Small intestine (tissue), 16 donors: Measurements from ENCODE around the gene MMP14. TPM values are rescaled to one million over a fixed set of nuclear protein-coding genes. Genes with fewer than 3 reads are reported as not detected.
"Not testable (repeated sequence)": the region's sequence is repeated elsewhere in the genome, so short reads cannot be mapped to it uniquely, and the experiment has no call there.

Source experiments
- DNase-seq, 2 donors: peaks; one replicate each; pipeline versions ENCODE4 v3.0.0 to v3.0.0-alpha.2; 2013
- FAIRE-seq: peaks from 2 replicates; lab custom pipeline; 2012; peaks lifted over from hg19 to GRCh38; lab: Jason Lieb, UNC
- H3K27ac ChIP-seq, 3 donors: one replicate each; pipeline ENCODE4 v1.5.1; 2013; ENCODE audit warnings: low read length in 2 of 3, mild to moderate bottlenecking in 2 of 3, control low read depth in 1 of 3, inconsistent platforms in 1 of 3, low read depth in 1 of 3, moderate library complexity in 1 of 3
- H3K27me3 ChIP-seq, 3 donors: one replicate each; pipeline ENCODE4 v1.6.1; 2013; ENCODE audit warnings: low read length in 3 of 3, inconsistent platforms in 1 of 3; ENCODE audit not compliant: control insufficient read depth in 3 of 3, insufficient read depth in 3 of 3
- H3K36me3 ChIP-seq, 3 donors: one replicate each; pipeline ENCODE4 v1.6.1; 2013; ENCODE audit warnings: low read length in 3 of 3, inconsistent platforms in 1 of 3, low read depth in 1 of 3, mild to moderate bottlenecking in 1 of 3, moderate library complexity in 1 of 3; ENCODE audit not compliant: control insufficient read depth in 3 of 3, insufficient read depth in 2 of 3
- H3K4me1 ChIP-seq, 3 donors: one replicate each; pipeline ENCODE4 v1.6.1; 2013; ENCODE audit warnings: low read length in 2 of 3, inconsistent platforms in 1 of 3, low read depth in 1 of 3, mild to moderate bottlenecking in 1 of 3, moderate library complexity in 1 of 3; ENCODE audit not compliant: control insufficient read depth in 3 of 3, insufficient read depth in 2 of 3
- H3K4me3 ChIP-seq, 3 donors: one replicate each; pipeline ENCODE4 v1.5.1; 2013; ENCODE audit warnings: low read length in 3 of 3, control low read depth in 1 of 3, inconsistent platforms in 1 of 3, low read depth in 1 of 3, mild to moderate bottlenecking in 1 of 3, moderate library complexity in 1 of 3
- H3K9me3 ChIP-seq, 2 donors: one replicate each; pipeline ENCODE4 v1.6.1; 2013; ENCODE audit warnings: low read depth in 1 of 2, low read length in 1 of 2; ENCODE audit not compliant: control insufficient read depth in 2 of 2, insufficient read depth in 1 of 2
- WGBS, 3 donors: extraction: QIAGEN DNeasy Blood & Tissue Kit; methylation state at CpG; one replicate each; pipeline ENCODE4 v1.1.7; 2013; 5-methylcytosine and 5-hydroxymethylcytosine counted together
- long read RNA-seq, 10 donors: transcript quantifications; one replicate each; lab custom pipeline, GENCODE V29; 2026
- polyA plus RNA-seq, 4 donors: library from polyadenylated mRNA; stranded (reverse) in 3 of 4; unstranded in 1 of 4; fragments of 200-250 nt in 3 of 4; fragments of 120-200 nt in 1 of 4; gene quantifications; one replicate each; pipeline versions ENCODE4 v1.2.1 to v1.2.3, GENCODE V29; 2013
- donor health status: healthy with polysubstance abuse.
- donor health status: control.
- donor health status: control.
- donor health status: Bipolar disorder and iron deficiency.
- donor health status: healthy.

Gene MMP14
- 100 to 1,000 TPM in 1 of 4 donors, 10 to 100 TPM in 2, 1 to 10 TPM in 1; 6.9 to 105 (median 58.2) TPM for polyA plus RNA-seq
- long read RNA-seq, donor 1 = 0 reads
- long read RNA-seq, donor 2, partial matches to known transcripts = 5 of 6 reads
- long read RNA-seq, donor 2, other reads (novel, unspliced or antisense) = 0 of 6 reads
- long read RNA-seq, donor 3, transcript MMP14-202 (2 exons, 560 nt) = major isoform, 8 of 21 reads
- long read RNA-seq, donor 3, partial matches to known transcripts = 12 of 21 reads
- long read RNA-seq, donor 3, other reads (novel, unspliced or antisense) = 0 of 21 reads
- long read RNA-seq, donor 4, partial matches to known transcripts = 0 of 1 reads
- long read RNA-seq, donor 4, other reads (novel, unspliced or antisense) = 0 of 1 reads
- long read RNA-seq, donor 5, transcript MMP14-202 (2 exons, 560 nt) = major isoform, 5 of 7 reads
- long read RNA-seq, donor 5, partial matches to known transcripts = 0 of 7 reads
- long read RNA-seq, donor 5, other reads (novel, unspliced or antisense) = 0 of 7 reads
- long read RNA-seq, donor 6, partial matches to known transcripts = 0 of 5 reads
- long read RNA-seq, donor 6, other reads (novel, unspliced or antisense) = 0 of 5 reads
- long read RNA-seq, donor 7 = 0 reads
- long read RNA-seq, donor 8, partial matches to known transcripts = 0 of 4 reads
- long read RNA-seq, donor 8, other reads (novel, unspliced or antisense) = 0 of 4 reads
- long read RNA-seq, donor 9, partial matches to known transcripts = 0 of 4 reads
- long read RNA-seq, donor 9, other reads (novel, unspliced or antisense) = 0 of 4 reads
- long read RNA-seq, donor 10, transcript MMP14-202 (2 exons, 560 nt) = minor isoform, 9 of 35 reads
- long read RNA-seq, donor 10, transcript MMP14-201 (10 exons, 3,732 nt) = major isoform, 13 of 35 reads
- long read RNA-seq, donor 10, partial matches to known transcripts = 13 of 35 reads
- long read RNA-seq, donor 10, other reads (novel, unspliced or antisense) = 0 of 35 reads

DNA sequence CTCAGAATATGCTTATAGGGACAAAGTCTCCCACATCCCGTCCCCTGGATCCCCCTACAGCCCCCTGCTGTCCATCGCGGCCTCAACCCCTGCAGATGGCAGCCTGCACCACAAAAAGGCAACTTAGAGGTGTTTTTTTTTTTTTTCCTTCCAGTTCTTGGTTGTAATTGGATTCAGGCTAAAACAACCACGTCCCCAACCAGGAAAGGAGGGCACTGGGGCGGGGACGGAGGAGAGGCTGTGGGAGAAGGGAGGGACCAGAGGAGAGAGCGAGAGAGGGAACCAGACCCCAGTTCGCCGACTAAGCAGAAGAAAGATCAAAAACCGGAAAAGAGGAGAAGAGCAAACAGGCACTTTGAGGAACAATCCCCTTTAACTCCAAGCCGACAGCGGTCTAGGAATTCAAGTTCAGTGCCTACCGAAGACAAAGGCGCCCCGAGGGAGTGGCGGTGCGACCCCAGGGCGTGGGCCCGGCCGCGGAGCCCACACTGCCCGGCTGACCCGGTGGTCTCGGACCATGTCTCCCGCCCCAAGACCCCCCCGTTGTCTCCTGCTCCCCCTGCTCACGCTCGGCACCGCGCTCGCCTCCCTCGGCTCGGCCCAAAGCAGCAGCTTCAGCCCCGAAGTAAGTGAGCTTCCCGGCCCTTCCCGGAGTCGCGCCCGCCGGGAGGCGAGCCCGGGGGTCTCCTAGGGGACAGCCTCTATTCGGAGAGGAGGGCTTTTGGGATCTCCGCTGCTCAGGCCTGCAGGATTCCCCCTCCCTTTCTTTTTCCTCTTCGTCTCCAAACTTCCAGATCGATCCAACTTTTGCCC lies at the start of gene MMP14:
MMP14 (plus strand) TSS at position 285 of the 813 bp plus-strand sequence; CDS start at position 518, 233 bp downstream.
- Histone ChIP-seq H3K4me3 (peak within 1 kb of the TSS; percentile 61 to 86 (median 64)), H3K27ac (peak within 1 kb of the TSS; percentile 87 to 96 (median 95)), H3K4me1 (peaks cover 2 to 20% (median 4%) of the 10 kb centered on the region in 3 donors), H3K27me3 (no peaks in the 10 kb centered on the region), H3K36me3 (peaks cover 0 to 59% (median 6%) of the 10 kb centered on the region in 3 donors), H3K9me3 (no peaks in the 10 kb centered on the region)
- DNase-seq (peak; percentile 63 to 86), FAIRE-seq (no peak)
- WGBS, 3 donors = 8 to 15% (median 10%) methylated on average over 36 to 46 of the region's 46 CpGs

DNA sequence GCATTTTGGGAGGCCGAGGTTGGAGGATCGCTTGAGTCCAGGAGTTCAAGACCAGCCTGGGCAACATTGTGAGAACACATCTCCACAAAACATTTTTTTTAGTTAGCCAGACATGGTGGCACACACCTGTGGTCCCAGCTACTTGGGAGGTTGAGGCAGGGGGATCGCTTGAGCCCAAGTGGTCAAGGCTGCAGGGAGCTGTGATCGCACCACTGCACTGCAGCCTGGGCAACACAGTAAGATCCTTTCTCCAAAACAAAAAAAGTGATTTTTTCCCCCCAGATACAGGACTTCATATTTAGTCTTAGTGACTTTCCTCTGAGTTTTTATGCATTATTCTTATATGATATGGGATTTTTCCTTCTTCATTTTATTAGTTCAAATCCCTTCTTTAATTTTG lies 49.7 kb upstream of the MMP14 start:
- Histone ChIP-seq H3K4me1 (peaks cover 0 to 1% (median 0%) of the 10 kb centered on the region in 3 donors), H3K36me3 (peaks cover 0 to 18% (median 0%) of the 10 kb centered on the region in 3 donors), H3K9me3 (no peaks in the 10 kb centered on the region), H3K4me3 (no peak overlapping the region), H3K27ac (no peak overlapping the region), H3K27me3 (no peaks in the 10 kb centered on the region)
- FAIRE-seq (no peak), DNase-seq (no peak)
- whole genome bisulfite sequencing, 3 donors = 95 to 99% (median 98%) methylated on average over 4 of the region's 4 CpGs

DNA sequence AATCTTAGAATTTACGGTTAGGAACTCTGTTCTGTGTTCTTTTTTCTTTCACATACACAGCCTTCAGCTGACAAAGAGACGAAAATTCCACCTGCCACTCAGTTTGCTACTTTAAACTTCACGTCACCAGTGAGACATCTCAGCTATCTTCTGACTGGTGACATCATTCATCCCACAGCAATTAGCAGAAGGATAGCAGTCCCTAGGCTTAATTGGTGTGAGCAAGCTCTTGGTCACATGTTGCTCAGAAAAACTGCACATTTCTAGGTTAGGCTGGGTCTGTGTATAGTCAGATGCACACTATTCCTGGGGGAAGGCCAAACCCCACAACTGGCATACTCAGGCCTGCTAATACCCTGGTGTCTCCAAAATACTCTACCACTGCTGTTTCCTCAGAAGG lies 45.1 kb upstream of the MMP14 start:
- Histone ChIP-seq H3K27ac (peak overlapping the region in 1 of 3 donors; percentile 80), H3K36me3 (peaks cover 0 to 28% (median 3%) of the 10 kb centered on the region in 3 donors), H3K4me3 (no peak overlapping the region), H3K4me1 (peaks cover 0 to 19% (median 0%) of the 10 kb centered on the region in 3 donors), H3K9me3 (peaks cover 0 to 8% of the 10 kb centered on the region in 2 donors), H3K27me3 (no peaks in the 10 kb centered on the region)
- DNase-seq (peak in 1 of 2 donors; percentile 62), FAIRE-seq (no peak)
- WGBS, 3 donors = 54 to 70% (median 62%) methylated on average over 3 of the region's 3 CpGs

DNA sequence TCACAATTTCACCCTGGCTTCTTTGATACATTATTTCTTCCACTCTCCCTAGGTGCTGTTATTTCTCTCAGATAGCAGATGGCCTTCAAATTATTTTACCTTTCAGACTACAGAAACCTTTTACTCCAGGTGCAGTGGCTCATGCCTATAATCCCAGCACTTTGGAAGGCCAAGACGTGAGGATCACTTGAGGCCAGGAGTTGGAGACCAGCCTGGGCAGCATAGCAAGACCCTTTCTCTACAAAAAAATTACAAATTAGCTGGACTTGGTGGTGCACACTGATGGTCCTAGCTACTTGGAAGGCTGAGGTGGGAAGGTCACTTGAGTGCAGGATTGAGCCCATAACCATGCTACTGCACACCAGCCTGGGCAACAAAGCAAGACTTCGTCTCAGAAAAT lies 44.2 kb upstream of the MMP14 start:
- no peaks in the 10 kb centered on the region for H3K27me3 ChIP-seq
- peaks cover 0 to 27% (median 0%) of the 10 kb centered on the region in 3 donors for H3K4me1 ChIP-seq
- peaks cover 0 to 23% (median 3%) of the 10 kb centered on the region in 3 donors for H3K36me3 ChIP-seq
- peaks cover 0 to 8% of the 10 kb centered on the region in 2 donors for H3K9me3 ChIP-seq
- H3K27ac ChIP-seq = no peak overlapping the region
- WGBS, 3 donors = 90 to 92% (median 92%) methylated on average over 2 of the region's 2 CpGs
- no peak for FAIRE-seq
- H3K4me3 ChIP-seq = no peak overlapping the region
- no peak for DNase-seq

DNA sequence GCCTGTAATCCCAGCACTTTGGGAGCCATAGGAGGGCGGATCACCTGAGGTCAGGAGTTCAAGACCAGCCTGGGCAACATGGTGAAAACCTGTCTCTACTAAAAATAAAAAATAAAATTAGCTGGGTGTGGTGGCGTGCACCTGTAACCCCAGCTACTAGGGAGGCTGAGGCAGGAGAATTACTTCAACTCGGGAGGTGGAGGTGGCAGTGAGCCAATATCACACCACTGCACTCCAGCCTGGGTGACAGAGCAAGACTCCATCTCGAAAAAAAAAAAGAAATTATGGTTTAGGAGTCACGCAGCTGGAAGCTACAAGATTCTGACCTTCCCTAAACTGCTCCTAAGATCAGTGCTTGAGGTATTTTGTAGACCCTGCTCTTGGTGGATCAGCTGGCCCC lies 42.8 kb upstream of the MMP14 start:
- DNase-seq, H3K27ac ChIP-seq, H3K27me3 ChIP-seq, FAIRE-seq, H3K4me3 ChIP-seq, H3K9me3 ChIP-seq: not testable (repeated sequence)
- Histone ChIP-seq H3K4me1 (peaks cover 0 to 35% (median 4%) of the 10 kb centered on the region in 3 donors), H3K36me3 (peaks cover 0 to 23% (median 3%) of the 10 kb centered on the region in 3 donors)
- 71 to 84% (median 75%) methylated on average over 5 of the region's 5 CpGs for WGBS, 3 donors

DNA sequence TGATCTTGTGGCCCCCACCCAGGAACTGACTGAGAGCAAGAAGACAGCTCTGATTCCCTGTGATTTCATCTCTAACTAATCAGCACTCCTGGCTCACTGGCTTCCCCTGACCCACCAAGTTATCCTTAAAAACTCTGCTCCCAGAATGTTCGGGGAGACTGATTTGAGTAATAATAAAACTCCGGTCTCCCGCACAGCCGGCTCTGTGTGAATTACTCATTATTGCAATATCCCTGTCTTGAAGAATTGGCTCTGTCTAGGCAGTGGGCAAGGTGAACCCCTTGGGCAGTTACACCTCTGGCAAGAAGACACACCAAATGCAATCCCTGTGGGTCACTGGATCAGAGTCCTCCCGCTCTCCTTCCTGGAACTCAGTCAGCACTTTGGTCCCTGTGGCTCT lies 42.4 kb upstream of the MMP14 start:
- H3K4me3 ChIP-seq = no peak overlapping the region
- H3K27me3 ChIP-seq = no peaks in the 10 kb centered on the region
- 75 to 89% (median 79%) methylated on average over 5 of the region's 5 CpGs for WGBS, 3 donors
- H3K27ac ChIP-seq = peak overlapping the region in 1 of 3 donors; percentile 5
- DNase-seq (no peak), FAIRE-seq (no peak)
- H3K9me3 ChIP-seq = peaks cover 0 to 8% of the 10 kb centered on the region in 2 donors
- peaks cover 0 to 39% (median 4%) of the 10 kb centered on the region in 3 donors for H3K4me1 ChIP-seq
- H3K36me3 ChIP-seq = peaks cover 0 to 23% (median 3%) of the 10 kb centered on the region in 3 donors

DNA sequence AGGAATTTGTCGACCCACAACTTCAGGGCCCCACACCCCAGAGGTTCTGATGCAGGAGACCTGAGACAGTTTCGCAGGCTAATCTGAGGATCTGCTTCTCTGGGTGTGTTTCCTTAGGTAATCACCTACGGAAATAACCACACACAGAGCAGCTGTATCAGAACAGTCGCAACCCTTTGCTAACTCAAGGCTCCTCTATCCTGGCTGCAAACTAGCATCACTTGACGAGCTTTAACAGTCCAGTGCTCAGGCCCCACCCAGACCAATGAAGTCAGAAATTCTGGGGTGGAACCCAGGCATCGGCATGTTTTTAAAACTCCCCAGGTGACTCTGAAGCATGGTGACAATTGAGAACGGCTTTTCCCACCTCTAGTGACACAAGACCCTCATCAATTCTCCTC lies 41.8 kb upstream of the MMP14 start:
- FAIRE-seq = no peak
- WGBS, 3 donors = 83 to 93% (median 86%) methylated on average over 7 of the region's 7 CpGs
- H3K27ac ChIP-seq = peak overlapping the region in 1 of 3 donors; percentile 5

More for the DNA sequence above, 41.8 kb upstream of the MMP14 start:
- no peaks in the 10 kb centered on the region for H3K27me3 ChIP-seq
- peaks cover 0 to 42% (median 4%) of the 10 kb centered on the region in 3 donors for H3K4me1 ChIP-seq
- H3K4me3 ChIP-seq = no peak overlapping the region
- DNase-seq = no peak
- H3K36me3 ChIP-seq = peaks cover 0 to 23% (median 3%) of the 10 kb centered on the region in 3 donors
- peaks cover 0 to 8% of the 10 kb centered on the region in 2 donors for H3K9me3 ChIP-seq
